HepG2 (cell line): ENCODE results near the gene BIRC7. TPM values are rescaled to one million over a fixed set of nuclear protein-coding genes. Genes with fewer than 3 reads are reported as not detected.

Experiments used
- BRD4 ChIP-seq: sonication (generic); formaldehyde crosslinking; IDR thresholded peaks from 2 replicates; pipeline ENCODE4 v1.4.0; 2020; ENCODE audit warnings: missing genetic modification reagents
- ERF ChIP-seq: IDR thresholded peaks from 2 replicates; pipeline ENCODE4 v1.6.1; 2018; ENCODE audit warnings: missing biosample characterization, missing genetic modification reagents
- FLYWCH1 ChIP-seq: sonication (generic); formaldehyde crosslinking; IDR thresholded peaks from 2 replicates; pipeline ENCODE4 v1.8.1; 2023; ENCODE audit warnings: mild to moderate bottlenecking, missing genetic modification reagents
- HNRNPH1 ChIP-seq: fragments of 200-400 bp; formaldehyde crosslinking; optimal IDR thresholded peaks from 2 replicates; pipeline ENCODE3; 2017; ENCODE audit warnings: mild to moderate bottlenecking, low read depth, low read length
- KAT2B ChIP-seq: fragments of 150-350 bp; IDR thresholded peaks from 2 replicates; pipeline ENCODE4 v1.6.1; 2014; ENCODE audit warnings: low read depth, low read length, borderline replicate concordance
- KLF11 ChIP-seq: IDR thresholded peaks from 2 replicates; pipeline ENCODE4 v1.6.1; 2016; ENCODE audit warnings: missing compliant biosample characterization
- KLF12 ChIP-seq: sonication (generic); formaldehyde crosslinking; IDR thresholded peaks from 2 replicates; pipeline ENCODE4 v1.4.0; 2020; ENCODE audit warnings: missing genetic modification reagents, borderline replicate concordance
- NR2F2 ChIP-seq: IDR thresholded peaks from 2 replicates; pipeline ENCODE4 v1.6.1; 2012; ENCODE audit warnings: low read depth, inconsistent platforms, borderline replicate concordance
- PLSCR1 ChIP-seq: sonication (generic); formaldehyde crosslinking; IDR thresholded peaks from 2 replicates; pipeline ENCODE4 v1.5.0; 2020; ENCODE audit warnings: missing genetic modification reagents, mild to moderate bottlenecking, borderline replicate concordance
- SIN3A ChIP-seq: IDR thresholded peaks from 2 replicates; pipeline ENCODE4 v1.6.1; 2011; ENCODE audit warnings: low read depth, mild to moderate bottlenecking, control low read depth, low read length, borderline replicate concordance
- SRSF4 ChIP-seq: fragments of 200-400 bp; formaldehyde crosslinking; IDR thresholded peaks from one replicate; pipeline ENCODE4 v1.6.1; 2018; ENCODE audit warnings: mild to moderate bottlenecking, low read depth, low read length, moderate library complexity; ENCODE audit not compliant: poor library complexity, severe bottlenecking
- ZNF343 ChIP-seq: sonication (generic); formaldehyde crosslinking; IDR thresholded peaks from 2 replicates; pipeline ENCODE4 v1.4.0; 2020; ENCODE audit warnings: mild to moderate bottlenecking, missing genetic modification reagents
- ZNF775 ChIP-seq: sonication (generic); formaldehyde crosslinking; IDR thresholded peaks from 2 replicates; pipeline ENCODE4 v1.4.0; 2020; ENCODE audit warnings: missing genetic modification reagents, mild to moderate bottlenecking, moderate library complexity, borderline replicate concordance
- ZNF784 ChIP-seq: sonication (generic); formaldehyde crosslinking; IDR thresholded peaks from 2 replicates; pipeline ENCODE4 v1.5.1; 2020; ENCODE audit warnings: missing genetic modification reagents, mild to moderate bottlenecking, borderline replicate concordance
- ZSCAN25 ChIP-seq: sonication (generic); formaldehyde crosslinking; IDR thresholded peaks from 2 replicates; pipeline ENCODE4 v1.8.0; 2022; ENCODE audit warnings: mild to moderate bottlenecking, missing genetic modification reagents
- polyA plus RNA-seq, 8 experiments: library from polyadenylated mRNA; depleted of rRNA in 3 of 8; stranded (reverse) in 7 of 8; unstranded in 1 of 8; fragments of >200 nt; fragmentation: Illumina TruSeq in 4 of 8; extraction: Trizol in 4 of 8; gene quantifications; 2 replicates each; pipeline versions ENCODE4 v1.2.1 to v1.2.3, GENCODE V29; 2011 to 2016; ENCODE audit warnings: low read depth in 4 of 8, missing spikeins in 1 of 8, mixed read lengths in 1 of 8; ENCODE audit not compliant: insufficient read depth in 1 of 8
- total RNA-seq, 5 experiments: library from RNA; depleted of rRNA; stranded (reverse); fragments of >200 nt; fragmentation: Illumina TruSeq; extraction: Trizol; gene quantifications; 2 replicates each; pipeline ENCODE4 v1.2.3, GENCODE V29; 2016; ENCODE audit warnings: low read depth in 1 of 5
- TF ChIP-seq, protein P1 (sequence below): sonication (generic); formaldehyde crosslinking; IDR thresholded peaks from 2 replicates; pipeline ENCODE4 v1.4.0; 2020; ENCODE audit warnings: mild to moderate bottlenecking, missing genetic modification reagents
- TF ChIP-seq, protein P2 (sequence below): sonication (generic); formaldehyde crosslinking; IDR thresholded peaks from 2 replicates; pipeline ENCODE4 v1.5.0; 2020; ENCODE audit warnings: mild to moderate bottlenecking, missing genetic modification reagents, moderate library complexity
- TF ChIP-seq, protein P3 (sequence below): sonication (generic); formaldehyde crosslinking; conservative IDR thresholded peaks from 2 replicates; pipeline ENCODE4 v1.8.1; 2023; ENCODE audit warnings: missing genetic modification reagents
- TF ChIP-seq, protein P4 (sequence below): sonication (generic); formaldehyde crosslinking; IDR thresholded peaks from 2 replicates; pipeline ENCODE4 v1.4.0; 2020; ENCODE audit warnings: missing genetic modification reagents, borderline replicate concordance

The BIRC7 gene
- total and polyA plus RNA-seq, 2 of the 13 experiments (the other 11 are each of a cell fraction or from before 2014, with no cell fraction given): 0.27 to 5.1 TPM

DNA sequence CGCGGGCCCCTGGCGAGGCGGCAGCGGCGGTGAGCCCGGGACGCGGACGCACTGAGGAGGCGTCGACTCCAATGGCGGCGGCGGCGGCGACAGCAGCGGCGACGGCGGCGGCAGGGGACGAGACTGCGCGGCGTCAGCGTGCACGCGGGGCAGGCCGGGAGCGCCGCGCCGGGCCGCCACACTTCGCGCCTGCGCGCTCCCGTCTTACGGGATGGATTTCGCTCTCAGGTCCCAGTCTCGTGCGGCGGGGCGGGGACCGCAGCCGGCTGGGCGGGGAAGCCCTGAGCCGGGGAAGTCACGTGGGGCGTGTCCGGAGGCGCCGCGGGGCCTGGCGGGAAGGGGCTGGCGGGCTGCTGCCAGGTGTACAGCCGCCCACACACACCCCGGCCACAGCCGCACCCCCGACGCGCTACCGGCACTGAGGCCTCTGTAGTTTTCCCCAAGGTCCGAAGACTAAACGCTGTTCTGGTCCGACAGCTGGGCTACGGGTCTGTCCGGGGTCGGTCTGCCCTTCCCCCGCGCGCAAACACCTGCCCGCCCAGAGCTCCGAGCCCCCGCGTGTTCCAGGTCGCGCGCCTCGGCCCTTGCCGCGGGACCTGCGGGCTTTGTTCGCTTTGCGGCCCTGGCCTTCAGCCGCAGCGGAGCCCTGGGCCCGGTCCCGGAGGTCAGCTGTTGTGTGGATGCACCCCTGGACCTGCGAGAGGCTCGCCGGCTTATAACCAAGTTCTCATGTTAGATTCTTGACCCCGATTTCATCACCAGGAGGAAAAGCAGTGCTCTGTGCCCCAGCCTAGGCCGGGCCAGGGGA lies 19.5 kb upstream of the BIRC7 start, which contains the start of gene YTHDF1 (continued):
- TF ChIP-seq, protein P1, sequence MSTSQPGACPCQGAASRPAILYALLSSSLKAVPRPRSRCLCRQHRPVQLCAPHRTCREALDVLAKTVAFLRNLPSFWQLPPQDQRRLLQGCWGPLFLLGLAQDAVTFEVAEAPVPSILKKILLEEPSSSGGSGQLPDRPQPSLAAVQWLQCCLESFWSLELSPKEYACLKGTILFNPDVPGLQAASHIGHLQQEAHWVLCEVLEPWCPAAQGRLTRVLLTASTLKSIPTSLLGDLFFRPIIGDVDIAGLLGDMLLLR: peak; percentile 98
- peak; percentile 94; the same call in 1 of the 2 replicates for TF ChIP-seq ZNF775 (CRISPR knock-in tag)
- TF ChIP-seq PLSCR1 (CRISPR knock-in tag): no peak
- no peak for TF ChIP-seq FLYWCH1 (CRISPR knock-in tag)
- TF ChIP-seq SRSF4: no peak
- TF ChIP-seq, protein P2, sequence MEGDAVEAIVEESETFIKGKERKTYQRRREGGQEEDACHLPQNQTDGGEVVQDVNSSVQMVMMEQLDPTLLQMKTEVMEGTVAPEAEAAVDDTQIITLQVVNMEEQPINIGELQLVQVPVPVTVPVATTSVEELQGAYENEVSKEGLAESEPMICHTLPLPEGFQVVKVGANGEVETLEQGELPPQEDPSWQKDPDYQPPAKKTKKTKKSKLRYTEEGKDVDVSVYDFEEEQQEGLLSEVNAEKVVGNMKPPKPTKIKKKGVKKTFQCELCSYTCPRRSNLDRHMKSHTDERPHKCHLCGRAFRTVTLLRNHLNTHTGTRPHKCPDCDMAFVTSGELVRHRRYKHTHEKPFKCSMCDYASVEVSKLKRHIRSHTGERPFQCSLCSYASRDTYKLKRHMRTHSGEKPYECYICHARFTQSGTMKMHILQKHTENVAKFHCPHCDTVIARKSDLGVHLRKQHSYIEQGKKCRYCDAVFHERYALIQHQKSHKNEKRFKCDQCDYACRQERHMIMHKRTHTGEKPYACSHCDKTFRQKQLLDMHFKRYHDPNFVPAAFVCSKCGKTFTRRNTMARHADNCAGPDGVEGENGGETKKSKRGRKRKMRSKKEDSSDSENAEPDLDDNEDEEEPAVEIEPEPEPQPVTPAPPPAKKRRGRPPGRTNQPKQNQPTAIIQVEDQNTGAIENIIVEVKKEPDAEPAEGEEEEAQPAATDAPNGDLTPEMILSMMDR: peak; percentile 20
- no peak for TF ChIP-seq HNRNPH1
- peak; percentile 99 for TF ChIP-seq ZNF343
- no peak for TF ChIP-seq SIN3A
- TF ChIP-seq KLF12 (CRISPR knock-in tag): peak; percentile 96
- TF ChIP-seq, protein P3, sequence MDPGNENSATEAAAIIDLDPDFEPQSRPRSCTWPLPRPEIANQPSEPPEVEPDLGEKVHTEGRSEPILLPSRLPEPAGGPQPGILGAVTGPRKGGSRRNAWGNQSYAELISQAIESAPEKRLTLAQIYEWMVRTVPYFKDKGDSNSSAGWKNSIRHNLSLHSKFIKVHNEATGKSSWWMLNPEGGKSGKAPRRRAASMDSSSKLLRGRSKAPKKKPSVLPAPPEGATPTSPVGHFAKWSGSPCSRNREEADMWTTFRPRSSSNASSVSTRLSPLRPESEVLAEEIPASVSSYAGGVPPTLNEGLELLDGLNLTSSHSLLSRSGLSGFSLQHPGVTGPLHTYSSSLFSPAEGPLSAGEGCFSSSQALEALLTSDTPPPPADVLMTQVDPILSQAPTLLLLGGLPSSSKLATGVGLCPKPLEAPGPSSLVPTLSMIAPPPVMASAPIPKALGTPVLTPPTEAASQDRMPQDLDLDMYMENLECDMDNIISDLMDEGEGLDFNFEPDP (CRISPR knock-in tag): no peak
- peak; percentile 82 for TF ChIP-seq ZSCAN25 (CRISPR knock-in tag)
- peak; percentile 97 for TF ChIP-seq ERF (CRISPR knock-in tag)
- TF ChIP-seq KLF11 (CRISPR knock-in tag): no peak
- TF ChIP-seq, protein P4, sequence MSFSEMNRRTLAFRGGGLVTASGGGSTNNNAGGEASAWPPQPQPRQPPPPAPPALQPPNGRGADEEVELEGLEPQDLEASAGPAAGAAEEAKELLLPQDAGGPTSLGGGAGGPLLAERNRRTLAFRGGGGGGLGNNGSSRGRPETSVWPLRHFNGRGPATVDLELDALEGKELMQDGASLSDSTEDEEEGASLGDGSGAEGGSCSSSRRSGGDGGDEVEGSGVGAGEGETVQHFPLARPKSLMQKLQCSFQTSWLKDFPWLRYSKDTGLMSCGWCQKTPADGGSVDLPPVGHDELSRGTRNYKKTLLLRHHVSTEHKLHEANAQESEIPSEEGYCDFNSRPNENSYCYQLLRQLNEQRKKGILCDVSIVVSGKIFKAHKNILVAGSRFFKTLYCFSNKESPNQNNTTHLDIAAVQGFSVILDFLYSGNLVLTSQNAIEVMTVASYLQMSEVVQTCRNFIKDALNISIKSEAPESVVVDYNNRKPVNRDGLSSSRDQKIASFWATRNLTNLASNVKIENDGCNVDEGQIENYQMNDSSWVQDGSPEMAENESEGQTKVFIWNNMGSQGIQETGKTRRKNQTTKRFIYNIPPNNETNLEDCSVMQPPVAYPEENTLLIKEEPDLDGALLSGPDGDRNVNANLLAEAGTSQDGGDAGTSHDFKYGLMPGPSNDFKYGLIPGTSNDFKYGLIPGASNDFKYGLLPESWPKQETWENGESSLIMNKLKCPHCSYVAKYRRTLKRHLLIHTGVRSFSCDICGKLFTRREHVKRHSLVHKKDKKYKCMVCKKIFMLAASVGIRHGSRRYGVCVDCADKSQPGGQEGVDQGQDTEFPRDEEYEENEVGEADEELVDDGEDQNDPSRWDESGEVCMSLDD (CRISPR knock-in tag): peak; percentile 74
- peak; percentile 97 for TF ChIP-seq ZNF784 (CRISPR knock-in tag)
- no peak for TF ChIP-seq KAT2B
- peak; percentile 54; the same call in 1 of the 2 replicates for TF ChIP-seq NR2F2
- peak; percentile 56 for TF ChIP-seq BRD4 (CRISPR knock-in tag)
